Endodermal cell (in vitro differentiated cells): ENCODE data around the gene LDLRAD4. TPM values are rescaled to one million over a fixed set of nuclear protein-coding genes. Genes with fewer than 3 reads are reported as not detected.

ENCODE experiments used
- DNase-seq: peaks from one replicate; pipeline ENCODE4 v3.0.0-alpha.2; 2017
- H3K27ac ChIP-seq: 2 replicates; pipeline ENCODE4 v1.5.1; 2013; ENCODE audit warnings: mild to moderate bottlenecking, low read depth, low read length, moderate library complexity
- H3K27me3 ChIP-seq: 2 replicates; pipeline ENCODE4 v1.6.1; 2013; ENCODE audit warnings: mild to moderate bottlenecking, low read length, moderate library complexity; ENCODE audit not compliant: insufficient read depth, control insufficient read depth, poor library complexity, severe bottlenecking
- H3K36me3 ChIP-seq: 2 replicates; pipeline ENCODE4 v1.7.0; 2013; ENCODE audit warnings: mild to moderate bottlenecking, low read length, moderate library complexity; ENCODE audit not compliant: control insufficient read depth, insufficient read depth
- H3K4me1 ChIP-seq: one replicate; pipeline ENCODE4 v1.7.0; 2013; ENCODE audit warnings: low read length; ENCODE audit not compliant: control insufficient read depth, insufficient read depth
- H3K4me3 ChIP-seq: 2 replicates; pipeline ENCODE4 v1.5.1; 2013; ENCODE audit warnings: mild to moderate bottlenecking, low read length, moderate library complexity
- H3K9ac ChIP-seq: 2 replicates; pipeline ENCODE4 v1.6.1; 2013; ENCODE audit warnings: mild to moderate bottlenecking, low read length, moderate library complexity; ENCODE audit not compliant: poor library complexity, severe bottlenecking; ENCODE audit errors: extremely low read depth
- H3K9me3 ChIP-seq: 2 replicates; pipeline ENCODE4 v1.6.1; 2013; ENCODE audit warnings: mild to moderate bottlenecking, low read length, moderate library complexity; ENCODE audit not compliant: control insufficient read depth
- H3K27ac Mint-ChIP-seq: 2 replicates; pipeline ENCODE4 v1.8.0; 2020; ENCODE audit warnings: mixed read lengths
- H3K27me3 Mint-ChIP-seq: 2 replicates; pipeline ENCODE4 v1.8.0; 2021; ENCODE audit warnings: mild to moderate bottlenecking, mixed read lengths; ENCODE audit not compliant: insufficient read depth
- H3K36me3 Mint-ChIP-seq: 2 replicates; pipeline ENCODE4 v1.8.0; 2020; ENCODE audit warnings: low read depth, mixed read lengths
- H3K4me1 Mint-ChIP-seq: 2 replicates; pipeline ENCODE4 v1.8.0; 2020; ENCODE audit warnings: mixed read lengths
- H3K4me3 Mint-ChIP-seq: 2 replicates; pipeline ENCODE4 v1.8.0; 2020; ENCODE audit warnings: mild to moderate bottlenecking, moderate library complexity, mixed read lengths
- H3K9me3 Mint-ChIP-seq: 2 replicates; pipeline ENCODE4 v1.8.0; 2020; ENCODE audit warnings: mild to moderate bottlenecking, mixed read lengths
- WGBS, 2 experiments: methylation state at CpG; one replicate each; pipeline versions ENCODE4 v1.1.5 to v1.1.7; 2013; ENCODE audit warnings: missing lambda C conversion rate in 2 of 2, mixed read lengths in 1 of 2; ENCODE audit not compliant: insufficient coverage in 1 of 2, insufficient read length in 1 of 2; 5-methylcytosine and 5-hydroxymethylcytosine counted together
- total RNA-seq, 2 donors: library from RNA; stranded (reverse); fragmentation: NEBNext Ultra II Directional in 1 of 2; extraction: Animal tissue kit (Norgen Biotek cat#: 25700) in 1 of 2; gene quantifications; 2 replicates in 1 of 2; 3 replicates in 1 of 2; pipeline ENCODE4 v1.2.1, GENCODE V29; 2021
- TF ChIP-seq, protein P1 (sequence below): fragments of 200-600 bp; sonication (generic); conservative IDR thresholded peaks from 2 replicates; pipeline ENCODE4 v1.5.0; 2021; ENCODE audit warnings: antibody characterized with exemption, mild to moderate bottlenecking

The LDLRAD4 gene
- total RNA-seq, 2 donors from 2014 or later = 14.9 to 15.1 TPM

DNA sequence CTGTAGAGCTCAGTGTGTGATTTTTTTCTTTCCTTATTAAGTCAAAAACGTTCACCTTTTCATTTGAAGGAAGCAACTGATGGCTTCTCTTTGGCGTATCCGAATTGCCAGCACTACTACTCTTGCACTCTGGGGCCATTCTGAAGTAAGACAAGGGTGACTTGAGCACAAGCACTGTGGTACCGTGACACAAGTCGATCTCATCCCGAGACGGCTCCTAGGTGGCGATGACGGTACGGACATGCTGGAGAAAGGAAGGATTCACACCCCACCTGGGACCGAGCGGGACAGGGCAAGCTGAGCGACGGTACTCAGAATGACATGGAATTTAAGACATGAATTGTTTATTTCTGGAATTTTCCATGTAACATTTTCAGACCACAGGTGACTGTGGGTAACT is 36.8 kb upstream of the LDLRAD4 start:
- Mint-ChIP-seq H3K27ac (no peak overlapping the region), H3K36me3 (no peaks in the 10 kb centered on the region), H3K4me1 (peaks cover 15% of the 10 kb centered on the region), H3K9me3 (no peaks in the 10 kb centered on the region), H3K4me3 (no peak overlapping the region), H3K27me3 (peaks cover 7% of the 10 kb centered on the region)
- no peak for DNase-seq
- Histone ChIP-seq H3K9ac (no peak overlapping the region), H3K27ac (no peak overlapping the region), H3K4me3 (no peak overlapping the region), H3K36me3 (no peaks in the 10 kb centered on the region), H3K9me3 (no peaks in the 10 kb centered on the region), H3K27me3 (no peaks in the 10 kb centered on the region), H3K4me1 (no peaks in the 10 kb centered on the region)
- WGBS, 2 experiments = 89 to 91% methylated on average over 12 to 14 of the region's 14 CpGs
- TF ChIP-seq, protein P1, sequence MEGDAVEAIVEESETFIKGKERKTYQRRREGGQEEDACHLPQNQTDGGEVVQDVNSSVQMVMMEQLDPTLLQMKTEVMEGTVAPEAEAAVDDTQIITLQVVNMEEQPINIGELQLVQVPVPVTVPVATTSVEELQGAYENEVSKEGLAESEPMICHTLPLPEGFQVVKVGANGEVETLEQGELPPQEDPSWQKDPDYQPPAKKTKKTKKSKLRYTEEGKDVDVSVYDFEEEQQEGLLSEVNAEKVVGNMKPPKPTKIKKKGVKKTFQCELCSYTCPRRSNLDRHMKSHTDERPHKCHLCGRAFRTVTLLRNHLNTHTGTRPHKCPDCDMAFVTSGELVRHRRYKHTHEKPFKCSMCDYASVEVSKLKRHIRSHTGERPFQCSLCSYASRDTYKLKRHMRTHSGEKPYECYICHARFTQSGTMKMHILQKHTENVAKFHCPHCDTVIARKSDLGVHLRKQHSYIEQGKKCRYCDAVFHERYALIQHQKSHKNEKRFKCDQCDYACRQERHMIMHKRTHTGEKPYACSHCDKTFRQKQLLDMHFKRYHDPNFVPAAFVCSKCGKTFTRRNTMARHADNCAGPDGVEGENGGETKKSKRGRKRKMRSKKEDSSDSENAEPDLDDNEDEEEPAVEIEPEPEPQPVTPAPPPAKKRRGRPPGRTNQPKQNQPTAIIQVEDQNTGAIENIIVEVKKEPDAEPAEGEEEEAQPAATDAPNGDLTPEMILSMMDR = peak; percentile 17

DNA sequence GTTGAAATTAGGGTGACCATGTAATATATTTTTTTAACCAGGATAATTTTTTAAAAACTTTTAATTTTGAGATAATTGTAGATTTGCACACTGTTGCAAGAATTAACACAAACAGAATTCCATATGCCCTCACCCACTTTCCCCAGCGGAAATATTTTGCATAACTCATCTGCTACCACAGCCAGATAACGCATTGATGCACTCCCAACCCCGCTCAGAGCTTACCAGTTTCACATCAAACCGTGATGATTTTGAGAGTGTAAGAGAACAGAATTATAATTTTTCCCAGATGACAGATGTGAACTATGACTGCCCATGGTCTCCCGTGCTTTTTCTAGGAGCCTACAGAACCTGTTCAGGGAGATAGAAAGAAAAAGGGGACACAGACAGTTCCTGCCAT is 35.2 kb upstream of the LDLRAD4 start:
- Mint-ChIP-seq H3K36me3 (no peaks in the 10 kb centered on the region), H3K27ac (no peak overlapping the region), H3K4me3 (no peak overlapping the region), H3K4me1 (peaks cover 15% of the 10 kb centered on the region), H3K27me3 (peaks cover 7% of the 10 kb centered on the region), H3K9me3 (no peaks in the 10 kb centered on the region)
- Histone ChIP-seq H3K9ac (no peak overlapping the region), H3K36me3 (no peaks in the 10 kb centered on the region), H3K4me3 (no peak overlapping the region), H3K4me1 (no peaks in the 10 kb centered on the region), H3K27ac (no peak overlapping the region), H3K27me3 (no peaks in the 10 kb centered on the region), H3K9me3 (no peaks in the 10 kb centered on the region)
- TF ChIP-seq, protein P1 = no peak
- WGBS, 2 experiments = 86 to 98% methylated on average over 5 of the region's 5 CpGs
- no peak for DNase-seq

DNA sequence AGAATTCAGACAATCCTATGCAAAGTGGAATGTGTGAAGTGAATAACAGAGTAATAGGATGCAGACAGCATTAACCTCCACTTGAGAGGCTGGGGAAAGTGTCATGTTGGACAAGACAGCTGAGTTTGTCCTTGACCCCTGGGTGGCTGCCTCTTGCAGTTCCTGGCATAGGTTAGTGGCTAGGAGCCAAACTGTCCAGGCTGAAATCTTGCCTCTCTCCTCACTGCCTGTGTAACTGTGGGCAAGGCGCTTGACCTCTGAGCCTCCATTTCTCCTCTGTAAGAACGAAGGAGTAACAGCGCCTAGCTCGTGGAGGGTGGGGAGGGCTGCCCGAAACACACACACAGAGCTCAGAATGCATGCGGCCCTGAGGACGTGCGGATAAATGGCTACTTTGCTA is 34.8 kb upstream of the LDLRAD4 start:
- no peaks in the 10 kb centered on the region for H3K9me3 ChIP-seq
- H3K9ac ChIP-seq = no peak overlapping the region
- H3K9me3 Mint-ChIP-seq = no peaks in the 10 kb centered on the region
- H3K36me3 Mint-ChIP-seq = no peaks in the 10 kb centered on the region
- H3K27me3 ChIP-seq = no peaks in the 10 kb centered on the region
- H3K4me3 ChIP-seq = no peak overlapping the region
- H3K36me3 ChIP-seq = no peaks in the 10 kb centered on the region
- no peak overlapping the region for H3K27ac Mint-ChIP-seq
- no peaks in the 10 kb centered on the region for H3K4me1 ChIP-seq
- H3K27ac ChIP-seq = no peak overlapping the region
- no peak for DNase-seq
- H3K4me3 Mint-ChIP-seq = no peak overlapping the region
- WGBS, 2 experiments = 96 to 98% methylated on average over 8 of the region's 8 CpGs
- TF ChIP-seq, protein P1 = no peak
- H3K4me1 Mint-ChIP-seq = peaks cover 15% of the 10 kb centered on the region
- H3K27me3 Mint-ChIP-seq = peaks cover 7% of the 10 kb centered on the region
